Chondrocyte (in vitro differentiated cells): ENCODE results near the gene LSM14B. TPM values are rescaled to one million over a fixed set of nuclear protein-coding genes. Genes with fewer than 3 reads are reported as not detected.

Experiments
- DNase-seq: peaks from one replicate; pipeline ENCODE4 v3.0.0; 2021; ENCODE audit warnings: mixed read lengths, low spot score
- H3K27ac Mint-ChIP-seq: one replicate; pipeline ENCODE4 v1.8.0; 2021; ENCODE audit warnings: mild to moderate bottlenecking, moderate library complexity, mixed read lengths; ENCODE audit not compliant: unreplicated experiment
- H3K27me3 Mint-ChIP-seq: 2 replicates; pipeline ENCODE4 v1.8.0; 2021; ENCODE audit warnings: low read depth, mixed read lengths
- H3K36me3 Mint-ChIP-seq: 2 replicates; pipeline ENCODE4 v1.8.0; 2021; ENCODE audit warnings: low read depth, mixed read lengths
- H3K4me1 Mint-ChIP-seq: 2 replicates; pipeline ENCODE4 v1.8.0; 2021; ENCODE audit warnings: low read depth, mild to moderate bottlenecking, mixed read lengths
- H3K4me3 Mint-ChIP-seq: one replicate; pipeline ENCODE4 v1.8.0; 2021; ENCODE audit warnings: mild to moderate bottlenecking, moderate library complexity, mixed read lengths; ENCODE audit not compliant: unreplicated experiment
- H3K9me3 Mint-ChIP-seq: 2 replicates; pipeline ENCODE4 v1.8.0; 2021; ENCODE audit warnings: low read depth, mixed read lengths
- CTCF ChIP-seq: fragments of 200-600 bp; sonication (generic); IDR thresholded peaks from 2 replicates; pipeline ENCODE4 v1.5.0; 2021; ENCODE audit warnings: antibody characterized with exemption, mild to moderate bottlenecking, moderate library complexity
- total RNA-seq: library from RNA; stranded (reverse); gene quantifications from 3 replicates; pipeline ENCODE4 v1.2.1, GENCODE V29; 2021

The LSM14B gene
- total RNA-seq, 1 donor from 2014 or later, result 48.6 TPM

GRCh38 chr20:62160253-62160652 lies 38.0 kb downstream of the LSM14B start:
- Mint-ChIP-seq H3K36me3 (peaks cover 6% of the 10 kb centered on the region), H3K27ac (no peak overlapping the region), H3K4me1 (peaks cover 20% of the 10 kb centered on the region), H3K4me3 (no peak overlapping the region), H3K27me3 (no peaks in the 10 kb centered on the region), H3K9me3 (no peaks in the 10 kb centered on the region)
- no peak for TF ChIP-seq CTCF
- no peak for DNase-seq

- H3K36me3 Mint-ChIP-seq, result peaks cover 8% of the 10 kb centered on the region
- DNase-seq, result no peak
- no peak overlapping the region for H3K27ac Mint-ChIP-seq
- no peak for TF ChIP-seq CTCF
- no peaks in the 10 kb centered on the region for H3K9me3 Mint-ChIP-seq
- H3K27me3 Mint-ChIP-seq, result no peaks in the 10 kb centered on the region
- H3K4me1 Mint-ChIP-seq, result peaks cover 13% of the 10 kb centered on the region
- no peak overlapping the region for H3K4me3 Mint-ChIP-seq
Measured at GRCh38 chr20:62160876-62161275, 38.6 kb downstream of the LSM14B start.

- H3K27me3 Mint-ChIP-seq, result no peaks in the 10 kb centered on the region
- TF ChIP-seq CTCF, result no peak
- H3K27ac Mint-ChIP-seq, result no peak overlapping the region
- H3K9me3 Mint-ChIP-seq, result no peaks in the 10 kb centered on the region
- no peak overlapping the region for H3K4me3 Mint-ChIP-seq
- H3K36me3 Mint-ChIP-seq, result peaks cover 11% of the 10 kb centered on the region
- no peak for DNase-seq
- H3K4me1 Mint-ChIP-seq, result peaks cover 9% of the 10 kb centered on the region
Measured at GRCh38 chr20:62161347-62161746, 39.1 kb downstream of the LSM14B start.

GRCh38 chr20:62162765-62163484 lies 40.6 kb downstream of the LSM14B start:
- peaks cover 12% of the 10 kb centered on the region for H3K36me3 Mint-ChIP-seq
- H3K4me3 Mint-ChIP-seq, result no peak overlapping the region
- DNase-seq, result no peak
- H3K27ac Mint-ChIP-seq, result no peak overlapping the region
- no peak for TF ChIP-seq CTCF
- peaks cover 9% of the 10 kb centered on the region for H3K4me1 Mint-ChIP-seq
- no peaks in the 10 kb centered on the region for H3K27me3 Mint-ChIP-seq
- no peaks in the 10 kb centered on the region for H3K9me3 Mint-ChIP-seq

GRCh38 chr20:62163485-62163865 lies 41.2 kb downstream of the LSM14B start:
- Mint-ChIP-seq H3K4me3 (no peak overlapping the region), H3K4me1 (peaks cover 9% of the 10 kb centered on the region), H3K9me3 (no peaks in the 10 kb centered on the region), H3K27me3 (no peaks in the 10 kb centered on the region), H3K27ac (no peak overlapping the region), H3K36me3 (peaks cover 15% of the 10 kb centered on the region)
- DNase-seq, result no peak
- TF ChIP-seq CTCF, result no peak
